ENCODE measurements around the gene MTR. TPM values are rescaled to one million over a fixed set of nuclear protein-coding genes. Genes with fewer than 3 reads are reported as not detected.

MTR gene
- total RNA-seq, 4 donors from 2014 or later: 9.6 to 33.0 (median 24.8) TPM

DNA sequence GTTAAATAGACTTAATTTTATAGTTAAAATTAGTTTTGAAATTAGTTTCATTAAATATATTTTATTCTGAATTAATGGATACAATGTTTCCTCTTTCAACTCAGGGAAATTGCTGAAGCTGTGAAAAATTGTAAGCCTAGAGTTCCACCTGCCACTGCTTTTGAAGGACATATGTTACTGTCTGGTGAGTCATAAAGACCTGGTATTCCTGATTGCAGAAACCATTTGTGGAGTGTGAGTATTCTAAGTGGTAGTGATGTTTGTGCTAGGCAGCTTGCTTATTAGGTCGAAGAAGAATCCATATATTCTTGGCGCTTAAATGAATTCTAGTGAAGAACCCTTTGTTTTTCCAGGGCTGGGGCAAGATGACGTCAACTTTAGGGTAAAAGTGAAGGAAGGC is 34.0 kb downstream of the MTR start:
- no peak overlapping the region for H3K4me3 ChIP-seq
- no peaks in the 10 kb centered on the region for H3K27me3 ChIP-seq
- DNase-seq: no peak
- no peak overlapping the region for H3K27ac ChIP-seq
- H3K36me3 ChIP-seq: peaks cover 0 to 82% (median 0%) of the 10 kb centered on the region in 3 donors
- no peaks in the 10 kb centered on the region for H3K4me1 ChIP-seq
- TF ChIP-seq, protein P1, sequence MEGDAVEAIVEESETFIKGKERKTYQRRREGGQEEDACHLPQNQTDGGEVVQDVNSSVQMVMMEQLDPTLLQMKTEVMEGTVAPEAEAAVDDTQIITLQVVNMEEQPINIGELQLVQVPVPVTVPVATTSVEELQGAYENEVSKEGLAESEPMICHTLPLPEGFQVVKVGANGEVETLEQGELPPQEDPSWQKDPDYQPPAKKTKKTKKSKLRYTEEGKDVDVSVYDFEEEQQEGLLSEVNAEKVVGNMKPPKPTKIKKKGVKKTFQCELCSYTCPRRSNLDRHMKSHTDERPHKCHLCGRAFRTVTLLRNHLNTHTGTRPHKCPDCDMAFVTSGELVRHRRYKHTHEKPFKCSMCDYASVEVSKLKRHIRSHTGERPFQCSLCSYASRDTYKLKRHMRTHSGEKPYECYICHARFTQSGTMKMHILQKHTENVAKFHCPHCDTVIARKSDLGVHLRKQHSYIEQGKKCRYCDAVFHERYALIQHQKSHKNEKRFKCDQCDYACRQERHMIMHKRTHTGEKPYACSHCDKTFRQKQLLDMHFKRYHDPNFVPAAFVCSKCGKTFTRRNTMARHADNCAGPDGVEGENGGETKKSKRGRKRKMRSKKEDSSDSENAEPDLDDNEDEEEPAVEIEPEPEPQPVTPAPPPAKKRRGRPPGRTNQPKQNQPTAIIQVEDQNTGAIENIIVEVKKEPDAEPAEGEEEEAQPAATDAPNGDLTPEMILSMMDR (IDR thresholded peaks at IDR 0.05): no peak
- no peak for TF ChIP-seq POLR2A (IDR thresholded peaks at IDR 0.05)
- H3K9me3 ChIP-seq: no peaks in the 10 kb centered on the region

DNA sequence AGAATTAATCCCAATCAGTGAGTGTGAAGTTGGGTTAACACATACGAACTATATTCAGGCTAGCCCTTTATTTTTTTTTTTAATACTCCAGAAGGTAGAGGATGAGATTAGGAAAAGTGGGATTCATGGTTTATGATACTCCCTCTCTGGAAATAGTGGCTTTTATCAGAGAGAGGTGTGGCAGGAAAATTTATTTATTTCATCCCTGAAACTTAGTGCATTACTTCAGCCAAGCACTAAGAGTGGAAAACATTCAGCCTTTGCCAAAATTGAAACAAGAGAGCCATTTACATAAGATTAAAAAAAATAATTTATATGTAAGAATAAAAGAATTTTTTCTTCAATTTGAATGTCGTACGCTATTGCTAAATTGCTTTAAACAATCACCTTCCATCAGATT is 35.0 kb downstream of the MTR start:
- Histone ChIP-seq H3K27me3 (no peaks in the 10 kb centered on the region), H3K4me3 (no peak overlapping the region), H3K36me3 (peaks cover 0 to 88% (median 0%) of the 10 kb centered on the region in 3 donors), H3K4me1 (no peaks in the 10 kb centered on the region), H3K9me3 (no peaks in the 10 kb centered on the region), H3K27ac (no peak overlapping the region)
- no peak for DNase-seq
- TF ChIP-seq, protein P1 (IDR thresholded peaks at IDR 0.05): no peak
- TF ChIP-seq POLR2A (IDR thresholded peaks at IDR 0.05): no peak

DNA sequence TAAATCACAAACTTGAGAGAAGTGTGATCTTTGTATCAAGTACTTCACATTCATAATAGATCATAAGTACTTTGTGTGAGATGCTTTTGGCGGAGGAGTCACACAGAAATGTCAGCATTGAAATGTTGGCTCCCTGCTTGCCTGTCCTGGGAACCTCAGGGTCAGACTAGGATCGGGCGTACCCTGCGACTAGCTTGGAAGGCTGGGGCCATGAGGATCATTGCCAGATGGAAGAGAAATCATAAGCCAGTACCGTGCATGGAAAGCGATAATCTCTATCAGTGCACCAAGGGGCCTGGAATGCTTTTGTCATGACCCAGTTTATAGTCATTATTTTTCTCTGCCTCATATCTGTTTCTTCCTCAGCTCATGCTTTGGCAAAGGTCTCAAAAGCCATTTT is 35.5 kb downstream of the MTR start:
- Histone ChIP-seq H3K4me1 (no peaks in the 10 kb centered on the region), H3K9me3 (no peaks in the 10 kb centered on the region), H3K27me3 (no peaks in the 10 kb centered on the region), H3K36me3 (peaks cover 0 to 88% (median 0%) of the 10 kb centered on the region in 3 donors), H3K4me3 (no peak overlapping the region), H3K27ac (no peak overlapping the region)
- DNase-seq: no peak
- TF ChIP-seq, protein P1 (IDR thresholded peaks at IDR 0.05): no peak
- TF ChIP-seq POLR2A (IDR thresholded peaks at IDR 0.05): no peak

DNA sequence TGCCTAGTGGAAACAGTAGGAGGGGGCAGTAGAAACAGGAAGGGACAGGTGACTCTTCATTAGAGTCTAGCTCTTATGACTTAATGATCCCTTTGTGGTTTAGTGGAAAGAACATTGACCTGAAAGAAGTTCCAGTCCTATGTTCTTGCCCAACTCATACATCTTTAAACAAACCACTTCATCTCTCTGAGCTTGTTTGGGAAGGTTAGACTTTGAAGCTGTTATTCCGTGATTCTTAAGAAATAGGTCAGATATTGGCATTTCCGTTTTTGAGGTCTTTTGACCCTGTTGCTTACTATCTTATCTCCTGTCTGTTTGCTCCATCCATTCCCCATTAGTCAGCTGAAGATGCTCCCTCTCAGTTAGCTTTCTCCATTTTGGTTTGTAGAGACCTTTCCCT is 38.5 kb downstream of the MTR start:
- no peak for DNase-seq
- peaks cover 0 to 95% (median 0%) of the 10 kb centered on the region in 3 donors for H3K36me3 ChIP-seq

DNA sequence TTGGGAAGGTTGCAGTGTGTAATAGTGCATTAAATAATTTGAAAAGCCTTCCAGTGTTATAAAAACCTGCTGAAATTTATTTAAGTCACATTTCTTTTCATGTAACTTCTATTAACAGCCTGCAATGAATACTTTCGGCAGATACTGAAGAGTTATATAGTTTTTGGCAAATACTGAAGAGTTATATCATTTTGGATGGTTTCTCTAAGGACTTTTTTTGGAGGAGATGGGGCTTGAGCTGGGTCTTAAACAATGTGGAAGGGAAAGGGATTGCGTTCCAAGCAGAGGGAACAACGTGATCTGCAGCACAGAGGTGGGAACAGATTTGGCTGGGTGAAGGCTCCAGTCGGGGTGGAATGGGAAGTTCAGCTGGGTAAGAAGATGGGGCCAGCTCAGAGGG is 39.8 kb downstream of the MTR start:
- Histone ChIP-seq H3K27me3 (no peaks in the 10 kb centered on the region), H3K4me1 (no peaks in the 10 kb centered on the region), H3K4me3 (no peak overlapping the region), H3K27ac (no peak overlapping the region), H3K9me3 (no peaks in the 10 kb centered on the region), H3K36me3 (peaks cover 0 to 94% (median 0%) of the 10 kb centered on the region in 3 donors)
- DNase-seq: no peak
- TF ChIP-seq, protein P1 (IDR thresholded peaks at IDR 0.05): no peak
- TF ChIP-seq POLR2A (IDR thresholded peaks at IDR 0.05): no peak

More for the DNA sequence above, 38.5 kb downstream of the MTR start:
- H3K4me3 ChIP-seq: no peak overlapping the region
- no peak overlapping the region for H3K27ac ChIP-seq
- H3K9me3 ChIP-seq: no peaks in the 10 kb centered on the region
- no peak for TF ChIP-seq POLR2A (IDR thresholded peaks at IDR 0.05)
- TF ChIP-seq, protein P1 (IDR thresholded peaks at IDR 0.05): no peak
- no peaks in the 10 kb centered on the region for H3K4me1 ChIP-seq
- no peaks in the 10 kb centered on the region for H3K27me3 ChIP-seq

DNA sequence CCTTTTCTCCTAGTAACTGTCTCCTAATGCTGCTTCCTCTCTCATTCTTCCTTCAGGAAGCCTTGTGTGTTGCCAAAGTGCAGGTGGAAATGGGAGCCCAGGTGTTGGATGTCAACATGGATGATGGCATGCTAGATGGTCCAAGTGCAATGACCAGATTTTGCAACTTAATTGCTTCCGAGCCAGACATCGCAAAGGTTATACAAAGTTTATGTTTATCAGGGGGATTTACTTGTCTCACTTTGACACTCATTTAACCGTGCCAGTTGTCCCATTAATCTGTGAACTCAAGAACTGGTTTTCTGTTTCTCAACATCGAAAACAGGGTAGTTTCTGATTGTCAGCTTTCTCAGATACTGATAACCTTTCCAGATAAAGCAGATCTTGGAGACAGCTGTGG is 40.4 kb downstream of the MTR start:
- Histone ChIP-seq H3K4me1 (no peaks in the 10 kb centered on the region), H3K4me3 (no peak overlapping the region), H3K36me3 (peaks cover 0 to 94% (median 0%) of the 10 kb centered on the region in 3 donors), H3K27ac (no peak overlapping the region), H3K27me3 (no peaks in the 10 kb centered on the region), H3K9me3 (no peaks in the 10 kb centered on the region)
- DNase-seq: no peak
- TF ChIP-seq, protein P1 (IDR thresholded peaks at IDR 0.05): no peak
- no peak for TF ChIP-seq POLR2A (IDR thresholded peaks at IDR 0.05)

Measured in Peyer's patch (tissue), 4 donors.